ENCODE data around the gene SENP3. TPM values are rescaled to one million over a fixed set of nuclear protein-coding genes. Genes with fewer than 3 reads are reported as not detected.

The SENP3 gene
- total and polyA plus RNA-seq, 2 donors (not counting 3 experiments of a cell fraction or from before 2014, with no cell fraction given) = 63.4 to 96.5 TPM

DNA sequence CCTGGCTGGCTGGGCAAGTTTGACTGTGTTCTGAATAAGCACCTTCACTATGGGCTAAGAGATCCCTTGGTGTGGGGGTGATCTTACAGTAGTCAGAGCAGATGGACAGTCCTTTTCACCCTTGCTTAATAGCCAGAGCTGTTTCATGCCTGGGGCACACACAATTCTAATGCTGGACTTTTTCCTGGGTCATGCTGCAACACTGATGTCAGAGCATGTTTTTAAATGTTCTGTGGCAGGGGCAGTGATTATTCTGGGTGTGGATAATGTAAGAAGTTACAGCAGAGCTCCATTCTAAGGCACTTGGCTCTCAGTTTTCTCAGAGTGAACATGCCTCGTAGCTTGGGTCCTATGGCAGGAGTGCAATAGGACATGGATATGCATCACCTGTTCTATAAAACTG, 13.8 kb downstream of the SENP3 start:
- no peak for TF ChIP-seq POLR2A (IDR thresholded peaks at IDR 0.05; ENCODE audit: low read depth, low read length)
- FAIRE-seq = peak; percentile 73
- no TSS peak for BruUV-seq (replicated peaks)
- dilution Hi-C loops (cut with MboI; ENCODE audit: extremely low pct_ligation_motif_present, low sequenced_read_pairs) = no loop called here
- ChIA-PET POLR2A (interaction anchor here (1.0 kb wide), 1 partner anchor 12 kb away, joined by 3 read pairs; no protein-coding TSS in a partner anchor), CTCF (interaction anchor here (1.0 to 6.2 kb wide), 3 partner anchors 12 to 15 kb away, joined by 3 to 40 read pairs (median 3); partner anchors contain the start of gene SOX15)
- H3K36me3 ChIP-seq (ENCODE audit: control insufficient read depth in 2 of 2, extremely low read depth in 1 of 2, insufficient read depth in 2 of 2, low read length in 2 of 2) = peaks cover 34 to 52% of the 10 kb centered on the region in 2 experiments
- H3K9ac ChIP-seq (replicated peaks; ENCODE audit: extremely low read depth, insufficient read depth, low read length) = peak overlapping the region; percentile 98
- peaks cover 61% of the 10 kb centered on the region for H3K4me1 ChIP-seq (ENCODE audit: control insufficient read depth, extremely low read depth, insufficient read depth, low read length)
- H3K27ac ChIP-seq (ENCODE audit: insufficient read depth, low read depth, low read length) = no peak overlapping the region
- peak overlapping the region; percentile 92 for H3K4me2 ChIP-seq (ENCODE audit: insufficient read depth, low read length)
- no peak for DNase-seq (ENCODE audit: low read depth, low spot score)
- no peaks in the 10 kb centered on the region for H3K9me1 ChIP-seq (replicated peaks; ENCODE audit: control insufficient read depth, extremely low read depth, insufficient read depth, low read length)
- H2AFZ ChIP-seq (ENCODE audit: low read depth, low read length) = no peak overlapping the region
- H4K20me1 ChIP-seq (replicated peaks; ENCODE audit: control insufficient read depth, extremely low read depth, insufficient read depth, low read length) = peaks cover 9% of the 10 kb centered on the region
- intact Hi-C loops (cut with micrococcal nuclease) = no loop called here
- no peaks in the 10 kb centered on the region for H3K27me3 ChIP-seq (ENCODE audit: control insufficient read depth in 2 of 2, insufficient read depth in 2 of 2, low read length in 2 of 2)
- H3K4me3 ChIP-seq (replicated peaks in 1 of 3; ENCODE audit: insufficient read depth in 1 of 3, low read depth in 1 of 3, low read length in 3 of 3) = peak overlapping the region in 1 of 3 experiments; percentile 86
- no peaks in the 10 kb centered on the region for H3K9me3 ChIP-seq (replicated peaks; ENCODE audit: control insufficient read depth, insufficient read depth, low read length)
- H3K79me2 ChIP-seq (ENCODE audit: control insufficient read depth, insufficient read depth, low read length) = peaks cover 54% of the 10 kb centered on the region

- Histone ChIP-seq H3K4me1 (ENCODE audit: control insufficient read depth, extremely low read depth, insufficient read depth, low read length) (peaks cover 61% of the 10 kb centered on the region), H3K36me3 (ENCODE audit: control insufficient read depth in 2 of 2, extremely low read depth in 1 of 2, insufficient read depth in 2 of 2, low read length in 2 of 2) (peaks cover 34 to 48% of the 10 kb centered on the region in 2 experiments), H2AFZ (ENCODE audit: low read depth, low read length) (no peak overlapping the region), H3K27me3 (ENCODE audit: control insufficient read depth in 2 of 2, insufficient read depth in 2 of 2, low read length in 2 of 2) (no peaks in the 10 kb centered on the region), H3K9ac (replicated peaks; ENCODE audit: extremely low read depth, insufficient read depth, low read length) (no peak overlapping the region), H3K9me3 (replicated peaks; ENCODE audit: control insufficient read depth, insufficient read depth, low read length) (no peaks in the 10 kb centered on the region), H3K27ac (ENCODE audit: insufficient read depth, low read depth, low read length) (no peak overlapping the region), H3K4me2 (ENCODE audit: insufficient read depth, low read length) (no peak overlapping the region), H3K9me1 (replicated peaks; ENCODE audit: control insufficient read depth, extremely low read depth, insufficient read depth, low read length) (no peaks in the 10 kb centered on the region), H4K20me1 (replicated peaks; ENCODE audit: control insufficient read depth, extremely low read depth, insufficient read depth, low read length) (peaks cover 9% of the 10 kb centered on the region), H3K4me3 (replicated peaks in 1 of 3; ENCODE audit: insufficient read depth in 1 of 3, low read depth in 1 of 3, low read length in 3 of 3) (no peak overlapping the region), H3K79me2 (ENCODE audit: control insufficient read depth, insufficient read depth, low read length) (peaks cover 54% of the 10 kb centered on the region)
- POLR2A ChIA-PET = interaction anchor here (1.0 kb wide), 1 partner anchor 11 kb away, joined by 3 read pairs; no protein-coding TSS in a partner anchor
- intact Hi-C loops (cut with micrococcal nuclease) (no loop called here), dilution Hi-C loops (cut with MboI; ENCODE audit: extremely low pct_ligation_motif_present, low sequenced_read_pairs) (no loop called here)
- CTCF ChIA-PET = interaction anchor here (1.0 to 6.2 kb wide), 3 partner anchors 11 to 16 kb away, joined by 3 to 40 read pairs (median 3); partner anchors contain the start of gene SOX15
- no TSS peak for BruUV-seq (replicated peaks)
- FAIRE-seq (no peak), DNase-seq (ENCODE audit: low read depth, low spot score) (no peak)
- no peak for TF ChIP-seq EZH2 (IDR thresholded peaks at IDR 0.05; ENCODE audit: borderline replicate concordance, low read depth, low read length, severe bottlenecking)
- TF ChIP-seq, protein P1, sequence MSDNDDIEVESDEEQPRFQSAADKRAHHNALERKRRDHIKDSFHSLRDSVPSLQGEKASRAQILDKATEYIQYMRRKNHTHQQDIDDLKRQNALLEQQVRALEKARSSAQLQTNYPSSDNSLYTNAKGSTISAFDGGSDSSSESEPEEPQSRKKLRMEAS (IDR thresholded peaks at IDR 0.05; ENCODE audit: insufficient read depth, insufficient read length) = no peak
- no peak for TF ChIP-seq POLR2AphosphoS5 (IDR thresholded peaks at IDR 0.05; ENCODE audit: insufficient read depth, low read depth, low read length)
- TF ChIP-seq, protein P2, sequence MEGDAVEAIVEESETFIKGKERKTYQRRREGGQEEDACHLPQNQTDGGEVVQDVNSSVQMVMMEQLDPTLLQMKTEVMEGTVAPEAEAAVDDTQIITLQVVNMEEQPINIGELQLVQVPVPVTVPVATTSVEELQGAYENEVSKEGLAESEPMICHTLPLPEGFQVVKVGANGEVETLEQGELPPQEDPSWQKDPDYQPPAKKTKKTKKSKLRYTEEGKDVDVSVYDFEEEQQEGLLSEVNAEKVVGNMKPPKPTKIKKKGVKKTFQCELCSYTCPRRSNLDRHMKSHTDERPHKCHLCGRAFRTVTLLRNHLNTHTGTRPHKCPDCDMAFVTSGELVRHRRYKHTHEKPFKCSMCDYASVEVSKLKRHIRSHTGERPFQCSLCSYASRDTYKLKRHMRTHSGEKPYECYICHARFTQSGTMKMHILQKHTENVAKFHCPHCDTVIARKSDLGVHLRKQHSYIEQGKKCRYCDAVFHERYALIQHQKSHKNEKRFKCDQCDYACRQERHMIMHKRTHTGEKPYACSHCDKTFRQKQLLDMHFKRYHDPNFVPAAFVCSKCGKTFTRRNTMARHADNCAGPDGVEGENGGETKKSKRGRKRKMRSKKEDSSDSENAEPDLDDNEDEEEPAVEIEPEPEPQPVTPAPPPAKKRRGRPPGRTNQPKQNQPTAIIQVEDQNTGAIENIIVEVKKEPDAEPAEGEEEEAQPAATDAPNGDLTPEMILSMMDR (IDR thresholded peaks at IDR 0.05; ENCODE audit: extremely low read depth in 1 of 2, insufficient read depth in 1 of 2, low read depth in 1 of 2, low read length in 2 of 2) = no peak
- no peak for TF ChIP-seq GATA2 (IDR thresholded peaks at IDR 0.05; ENCODE audit: insufficient read depth, insufficient read length, low read depth, low read length)
- TF ChIP-seq POLR2A (IDR thresholded peaks at IDR 0.05; ENCODE audit: low read depth, low read length) = no peak
- TF ChIP-seq JUN (IDR thresholded peaks at IDR 0.05; ENCODE audit: borderline replicate concordance, insufficient read depth, insufficient read length, low read depth) = no peak
- no peak for TF ChIP-seq MYC (IDR thresholded peaks at IDR 0.05; ENCODE audit: low read depth, low read length)
- no peak for TF ChIP-seq FOS (IDR thresholded peaks at IDR 0.05; ENCODE audit: borderline replicate concordance, insufficient read depth, low read length)
Measured at GRCh38 chr17:7575959-7576358, 14.2 kb downstream of the SENP3 start.
